GM12872 (cell line): ENCODE data around the gene DOK4.

ENCODE experiments used
- TF ChIP-seq, protein P1 (sequence below): IDR thresholded peaks from 3 replicates; pipeline ENCODE4 v1.5.1; 2011; ENCODE audit warnings: low read depth, mild to moderate bottlenecking, low read length, moderate library complexity; ENCODE audit not compliant: insufficient read depth

DOK4 gene

DNA sequence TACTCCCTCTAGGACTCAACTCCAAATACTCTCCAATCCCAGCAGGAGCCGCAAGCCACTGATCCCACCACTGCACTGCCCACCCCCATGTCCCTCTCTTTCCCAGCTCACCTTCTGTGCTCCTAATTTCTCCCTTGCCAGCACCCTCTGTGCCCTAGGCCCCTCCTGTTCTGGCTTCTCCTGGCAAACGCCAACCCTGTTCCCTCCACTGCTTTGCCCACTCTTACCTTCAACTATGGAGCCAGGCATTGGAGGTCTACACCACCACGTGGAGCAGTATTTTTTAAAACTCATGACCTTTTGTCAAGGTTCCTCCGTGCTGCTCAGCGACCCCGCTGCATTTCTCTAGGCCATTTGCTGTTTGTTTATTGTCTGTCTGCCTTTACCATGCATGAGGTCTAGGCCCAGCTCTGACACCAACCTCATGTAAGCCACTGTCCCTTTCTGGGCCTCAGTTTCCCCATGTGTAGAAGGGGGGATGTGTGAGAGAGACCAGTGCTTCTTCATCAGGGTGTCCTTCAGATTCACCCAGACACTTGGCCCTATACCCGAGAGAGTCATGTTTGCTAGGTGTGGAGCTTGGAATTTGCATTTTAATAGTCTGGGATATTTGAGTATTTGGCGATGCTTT, 45.5 kb upstream of the DOK4 start:
- TF ChIP-seq, protein P1, sequence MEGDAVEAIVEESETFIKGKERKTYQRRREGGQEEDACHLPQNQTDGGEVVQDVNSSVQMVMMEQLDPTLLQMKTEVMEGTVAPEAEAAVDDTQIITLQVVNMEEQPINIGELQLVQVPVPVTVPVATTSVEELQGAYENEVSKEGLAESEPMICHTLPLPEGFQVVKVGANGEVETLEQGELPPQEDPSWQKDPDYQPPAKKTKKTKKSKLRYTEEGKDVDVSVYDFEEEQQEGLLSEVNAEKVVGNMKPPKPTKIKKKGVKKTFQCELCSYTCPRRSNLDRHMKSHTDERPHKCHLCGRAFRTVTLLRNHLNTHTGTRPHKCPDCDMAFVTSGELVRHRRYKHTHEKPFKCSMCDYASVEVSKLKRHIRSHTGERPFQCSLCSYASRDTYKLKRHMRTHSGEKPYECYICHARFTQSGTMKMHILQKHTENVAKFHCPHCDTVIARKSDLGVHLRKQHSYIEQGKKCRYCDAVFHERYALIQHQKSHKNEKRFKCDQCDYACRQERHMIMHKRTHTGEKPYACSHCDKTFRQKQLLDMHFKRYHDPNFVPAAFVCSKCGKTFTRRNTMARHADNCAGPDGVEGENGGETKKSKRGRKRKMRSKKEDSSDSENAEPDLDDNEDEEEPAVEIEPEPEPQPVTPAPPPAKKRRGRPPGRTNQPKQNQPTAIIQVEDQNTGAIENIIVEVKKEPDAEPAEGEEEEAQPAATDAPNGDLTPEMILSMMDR, result no peak

DNA sequence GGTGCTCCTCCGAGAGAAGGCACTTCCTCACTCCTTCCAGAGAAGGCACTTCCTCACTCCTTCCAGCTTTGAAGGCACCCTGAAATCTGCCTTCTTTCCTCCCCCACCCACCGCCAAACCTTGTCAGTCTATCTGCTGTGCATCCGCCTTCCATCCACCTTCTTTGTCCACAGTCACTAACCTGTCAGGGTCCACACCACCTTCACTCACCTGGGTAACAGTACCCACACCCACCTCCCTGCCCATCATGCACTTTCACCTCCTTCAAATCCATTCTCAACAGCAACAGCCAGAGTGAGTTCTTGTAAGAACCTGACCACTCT, 44.9 kb upstream of the DOK4 start:
- TF ChIP-seq, protein P1, result no peak

DNA sequence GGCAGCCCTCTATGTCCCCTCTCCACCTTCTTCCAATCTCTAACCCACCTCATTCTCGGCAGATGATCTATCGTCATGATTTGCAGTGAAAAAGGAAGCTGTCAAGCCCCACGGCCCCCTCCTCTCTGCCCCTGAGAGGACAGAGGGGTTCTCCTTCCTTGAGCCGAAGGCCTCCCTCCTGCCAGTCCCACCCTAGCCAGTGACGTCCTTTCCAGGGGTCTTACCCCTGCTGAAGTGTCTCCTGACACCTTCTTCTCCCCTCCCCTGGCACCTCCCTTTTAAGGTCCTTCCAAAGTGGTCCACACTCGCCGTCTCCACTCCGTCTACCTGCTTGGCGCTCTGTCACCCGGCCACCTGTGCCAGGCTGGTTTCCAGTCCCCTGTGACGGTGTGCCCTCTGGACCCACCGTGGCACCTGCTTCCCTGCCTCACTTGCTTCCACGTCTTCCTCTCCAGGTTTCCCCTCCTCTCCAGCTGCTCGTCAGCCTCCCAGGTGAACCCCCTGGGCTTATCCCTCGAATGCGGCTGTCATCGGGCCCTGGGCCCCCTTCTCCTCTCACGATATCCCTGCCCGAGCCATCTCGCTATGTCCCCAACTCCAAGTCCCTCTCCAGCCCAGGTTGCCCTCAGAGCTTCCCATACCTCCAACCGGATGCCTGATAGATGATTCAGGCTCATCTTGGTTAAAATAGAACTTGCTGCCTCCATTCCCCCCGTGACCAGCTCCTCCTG, 44.4 kb upstream of the DOK4 start:
- TF ChIP-seq, protein P1, result no peak

DNA sequence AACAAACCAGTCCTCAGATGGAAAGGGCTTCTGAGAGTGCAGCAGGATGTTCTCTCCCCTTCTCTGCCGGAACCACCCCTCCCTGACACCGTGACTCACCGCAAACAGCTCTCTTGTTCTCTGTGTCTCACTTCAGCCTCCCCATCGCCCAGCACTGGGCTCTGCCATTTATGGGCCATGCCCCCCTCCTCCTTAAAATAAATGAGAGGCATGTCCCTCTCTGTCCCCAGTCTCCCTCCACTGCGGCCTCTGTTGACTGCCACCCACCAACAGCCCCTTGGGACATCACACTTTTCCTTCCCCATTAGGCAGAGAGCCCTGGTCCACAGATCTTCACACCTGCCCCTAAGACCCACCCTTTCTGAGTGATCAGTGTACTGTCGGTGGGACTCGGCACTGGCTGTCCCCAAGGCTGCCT, 43.8 kb upstream of the DOK4 start:
- TF ChIP-seq, protein P1, result no peak

DNA sequence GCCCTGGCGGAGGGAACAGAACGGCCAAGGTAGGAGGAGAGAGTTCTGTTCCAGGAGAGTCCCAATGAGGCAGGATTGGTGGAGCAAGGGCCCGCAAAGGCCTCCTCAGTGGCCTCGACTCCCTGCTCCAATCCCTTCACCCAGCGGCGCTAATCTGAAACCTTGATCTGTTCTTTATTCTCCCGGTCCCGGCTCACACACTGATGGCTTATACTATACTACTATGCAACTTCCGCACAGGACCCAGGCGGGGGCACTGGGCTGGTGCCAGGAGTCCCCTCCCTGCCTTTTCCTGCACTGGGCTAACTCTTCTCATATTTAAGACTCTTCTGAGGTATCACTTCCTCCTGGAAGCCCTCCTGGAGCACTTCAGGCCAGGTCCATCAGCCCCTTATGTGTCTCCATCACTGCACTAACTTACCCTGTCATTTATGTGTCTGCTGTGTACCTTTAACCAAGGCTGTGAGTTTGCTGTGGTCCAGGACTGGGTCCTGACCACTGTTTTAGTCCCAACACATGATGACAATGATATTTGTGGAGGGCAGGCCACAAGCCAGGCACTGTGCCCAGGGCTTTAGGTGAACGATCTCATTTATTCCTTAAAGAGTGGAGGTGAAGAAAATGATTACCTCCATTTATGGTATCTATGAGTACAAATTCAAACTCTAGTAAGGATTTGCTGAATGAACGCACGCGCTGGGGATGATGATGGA, 43.3 kb upstream of the DOK4 start:
- TF ChIP-seq, protein P1, result no peak

DNA sequence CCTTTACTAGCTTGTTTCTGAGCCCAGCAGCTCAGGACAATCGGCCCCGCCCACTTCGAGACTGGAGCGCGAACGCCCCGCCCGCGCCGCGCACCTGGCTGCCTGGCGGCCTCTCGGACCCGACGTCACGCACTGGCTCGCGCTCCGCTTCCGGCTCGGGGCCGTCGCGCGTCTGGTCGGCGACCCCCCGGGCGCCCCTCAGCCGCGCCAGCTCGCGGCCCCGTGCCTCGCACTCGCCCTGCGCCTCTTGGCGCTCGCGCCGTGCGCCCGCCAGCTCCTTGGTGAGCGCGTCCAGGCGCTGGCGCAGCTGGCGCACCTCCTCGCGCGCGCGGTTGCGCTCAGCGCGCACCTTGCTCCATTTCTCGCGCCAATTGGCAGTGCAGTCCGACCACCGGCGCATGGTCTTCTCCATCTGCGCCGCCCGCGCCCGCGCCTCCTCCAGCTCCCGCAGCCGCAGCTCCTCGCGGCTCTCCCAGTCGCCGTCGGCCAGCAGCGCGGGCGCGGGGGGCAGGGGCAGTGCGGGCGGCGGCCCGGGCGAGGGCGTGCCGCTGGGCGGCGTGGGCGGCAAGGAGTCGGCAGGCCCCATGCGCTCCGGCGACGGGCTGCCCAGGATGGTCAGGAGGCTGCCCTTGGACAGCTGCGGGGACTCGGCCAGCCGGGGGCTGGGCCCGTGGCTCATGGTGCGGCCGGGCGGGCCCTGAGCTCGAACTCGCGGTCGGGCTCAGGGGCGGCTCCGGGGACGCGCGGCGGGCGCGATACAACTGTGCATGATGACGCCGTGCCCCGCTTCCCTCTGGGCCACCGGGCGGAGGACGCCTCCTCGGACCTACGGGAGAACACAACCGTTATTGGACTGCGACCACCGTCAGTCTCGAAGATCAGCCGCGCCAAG, 42.5 kb upstream of the DOK4 start:
- TF ChIP-seq, protein P1, result no peak
